Ramos (cell line): ENCODE measurements around the gene USP11.

ENCODE experiments used
- in situ Hi-C: fragments of 300-500 bp; cut with MboI; formaldehyde crosslinking; loops from one replicate; pipeline ENCODE4 v1.14.3; 2022; ENCODE audit warnings: low sequenced_read_pairs; ENCODE audit not compliant: unreplicated experiment

USP11 gene

GRCh38 chrX:47218920-47219815, 13.6 kb upstream of the USP11 start:
- in situ Hi-C loops: loop anchor here (10.0 to 25.0 kb wide), 2 partner anchors 318 to 436 kb away; partner anchors contain the start of genes ELK1 and UXT

- in situ Hi-C loops: loop anchor here (25.0 kb wide), 1 partner anchor 316 kb away; no protein-coding TSS in a partner anchor
Measured at GRCh38 chrX:47221756-47222155, 11.1 kb upstream of the USP11 start.

GRCh38 chrX:47222751-47223350, 10.0 kb upstream of the USP11 start:
- in situ Hi-C loops: loop anchor here (25.0 kb wide), 1 partner anchor 314 kb away; no protein-coding TSS in a partner anchor

- in situ Hi-C loops: loop anchor here (25.0 kb wide), 1 partner anchor 314 kb away; no protein-coding TSS in a partner anchor
Measured at GRCh38 chrX:47223476-47224250, 9.1 kb upstream of the USP11 start.

- in situ Hi-C loops: loop anchor here (25.0 kb wide), 1 partner anchor 313 kb away; no protein-coding TSS in a partner anchor
Measured at GRCh38 chrX:47224266-47224895, 8.4 kb upstream of the USP11 start.

- in situ Hi-C loops: loop anchor here (25.0 kb wide), 1 partner anchor 312 kb away; no protein-coding TSS in a partner anchor
Measured at GRCh38 chrX:47224896-47225290, 7.9 kb upstream of the USP11 start.

- in situ Hi-C loops: no loop called here
Measured at GRCh38 chrX:47226071-47226470, 6.7 kb upstream of the USP11 start.

- in situ Hi-C loops: no loop called here
Measured at GRCh38 chrX:47226531-47227333, 6.1 kb upstream of the USP11 start.

- in situ Hi-C loops: no loop called here
Measured at GRCh38 chrX:47227334-47227583, 5.5 kb upstream of the USP11 start.

GRCh38 chrX:47228550-47229270, 4.1 kb upstream of the USP11 start:
- in situ Hi-C loops: no loop called here

GRCh38 chrX:47229427-47229826, 3.4 kb upstream of the USP11 start:
- in situ Hi-C loops: no loop called here

- in situ Hi-C loops: no loop called here
Measured at GRCh38 chrX:47230136-47230868, 2.5 kb upstream of the USP11 start.

- in situ Hi-C loops: no loop called here
Measured at GRCh38 chrX:47231167-47231566, 1.6 kb upstream of the USP11 start.

GRCh38 chrX:47232197-47232802, 509 bp upstream of the USP11 start:
- in situ Hi-C loops: no loop called here

- in situ Hi-C loops: no loop called here
Measured at GRCh38 chrX:47233333-47234113, 714 bp downstream of the USP11 start.

GRCh38 chrX:47234583-47234982, 1.8 kb downstream of the USP11 start:
- in situ Hi-C loops: no loop called here

GRCh38 chrX:47235691-47236103, 2.9 kb downstream of the USP11 start:
- in situ Hi-C loops: no loop called here
